ENCODE data around the gene WDSUB1. TPM values are rescaled to one million over a fixed set of nuclear protein-coding genes. Genes with fewer than 3 reads are reported as not detected.
A peak's percentile ranks its signal among the peaks of the same experiment; 100 is the strongest.

Gene WDSUB1
- total RNA-seq, 1 donor from 2014 or later, result not detected

GRCh38 chr2:159204381-159205144, 81.9 kb downstream of the WDSUB1 start:
- no peak for TF ChIP-seq CTCF (IDR thresholded peaks at IDR 0.05)
- intact Hi-C loops (cut with DNase I), result no loop called here
- DNase-seq (ENCODE audit: low spot score in 2 of 2), result no peak
- Histone ChIP-seq H3K4me1 (peaks cover 3 to 30% of the 10 kb centered on the region in 2 donors), H3K9me3 (no peaks in the 10 kb centered on the region), H3K4me3 (no peak overlapping the region), H3K36me3 (peaks cover 10 to 13% of the 10 kb centered on the region in 2 donors), H3K27me3 (no peaks in the 10 kb centered on the region), H3K27ac (peak overlapping the region; percentile 37 to 76)

GRCh38 chr2:159202568-159203071, 83.9 kb downstream of the WDSUB1 start:
- Histone ChIP-seq H3K4me3 (no peak overlapping the region), H3K27me3 (no peaks in the 10 kb centered on the region), H3K4me1 (peaks cover 3 to 30% of the 10 kb centered on the region in 2 donors), H3K36me3 (peaks cover 17 to 23% of the 10 kb centered on the region in 2 donors), H3K27ac (peak overlapping the region; percentile 57 to 76), H3K9me3 (no peaks in the 10 kb centered on the region)
- DNase-seq (ENCODE audit: low spot score in 2 of 2), result peak; percentile 34 to 91
- TF ChIP-seq CTCF (IDR thresholded peaks at IDR 0.05), result peak in 1 of 3 experiments; percentile 19
- intact Hi-C loops (cut with DNase I), result no loop called here

- Histone ChIP-seq H3K36me3 (peaks cover 21 to 32% of the 10 kb centered on the region in 2 donors), H3K27me3 (no peaks in the 10 kb centered on the region), H3K4me1 (peaks cover 3 to 30% of the 10 kb centered on the region in 2 donors), H3K27ac (peak overlapping the region; percentile 57 to 76), H3K4me3 (no peak overlapping the region), H3K9me3 (no peaks in the 10 kb centered on the region)
- intact Hi-C loops (cut with DNase I), result no loop called here
- no peak for DNase-seq (ENCODE audit: low spot score in 2 of 2)
- no peak for TF ChIP-seq CTCF (IDR thresholded peaks at IDR 0.05)
Measured at GRCh38 chr2:159201360-159202063, 85.0 kb downstream of the WDSUB1 start.

- no peak for TF ChIP-seq CTCF (IDR thresholded peaks at IDR 0.05)
- H3K27ac ChIP-seq, result peak overlapping the region; percentile 57 to 76
- no peak overlapping the region for H3K4me3 ChIP-seq
- intact Hi-C loops (cut with DNase I), result no loop called here
- H3K36me3 ChIP-seq, result peaks cover 14 to 32% of the 10 kb centered on the region in 2 donors
- H3K4me1 ChIP-seq, result peaks cover 3 to 30% of the 10 kb centered on the region in 2 donors
- no peaks in the 10 kb centered on the region for H3K9me3 ChIP-seq
- H3K27me3 ChIP-seq, result no peaks in the 10 kb centered on the region
- no peak for DNase-seq (ENCODE audit: low spot score in 2 of 2)
Measured at GRCh38 chr2:159200498-159200897, 86.0 kb downstream of the WDSUB1 start.

GRCh38 chr2:159199761-159200465, 86.6 kb downstream of the WDSUB1 start:
- Histone ChIP-seq H3K27ac (peak overlapping the region; percentile 57 to 76), H3K27me3 (no peaks in the 10 kb centered on the region), H3K36me3 (peaks cover 11 to 35% of the 10 kb centered on the region in 2 donors), H3K4me1 (peaks cover 3 to 30% of the 10 kb centered on the region in 2 donors), H3K9me3 (no peaks in the 10 kb centered on the region), H3K4me3 (no peak overlapping the region)
- no peak for TF ChIP-seq CTCF (IDR thresholded peaks at IDR 0.05)
- no peak for DNase-seq (ENCODE audit: low spot score in 2 of 2)
- intact Hi-C loops (cut with DNase I), result no loop called here

Measured in ascending aorta (tissue), 2 donors.